Measurements from ENCODE around the gene CDKN1A.
A peak's percentile ranks its signal among the peaks of the same experiment; 100 is the strongest.

The CDKN1A gene

DNA sequence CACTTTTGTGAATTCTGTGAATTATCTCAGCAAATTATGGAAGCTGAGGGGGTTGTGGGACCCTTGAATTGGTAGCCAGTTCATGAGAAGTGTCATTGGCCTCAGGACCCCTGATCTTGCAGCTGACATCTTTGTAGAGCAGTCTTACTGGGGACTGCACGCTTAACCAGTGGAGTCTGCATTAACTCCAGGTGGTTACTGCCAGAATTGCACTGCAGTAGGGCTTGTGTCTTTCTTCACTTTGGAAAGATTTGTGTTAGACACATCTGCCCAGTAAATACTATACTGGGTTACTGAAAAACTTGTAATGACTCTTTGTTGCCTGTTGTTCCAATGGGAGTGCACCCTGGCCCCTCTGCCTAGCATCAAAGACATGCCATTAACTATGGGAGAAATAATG, 21.2 kb upstream of the CDKN1A start:
- no peak overlapping the region for H3K4me3 ChIP-seq (ENCODE audit: low read length in 2 of 2)
- no peaks in the 10 kb centered on the region for H3K36me3 ChIP-seq (ENCODE audit: control insufficient read depth in 2 of 2, insufficient read depth in 2 of 2, low read length in 2 of 2)
- H3K9ac ChIP-seq (ENCODE audit: low read length in 2 of 2): no peak overlapping the region
- peaks cover 3% of the 10 kb centered on the region in 2 donors for H3K27me3 ChIP-seq (ENCODE audit: control insufficient read depth in 1 of 2, insufficient read depth in 2 of 2, low read length in 2 of 2)
- no peak overlapping the region for H3K27ac ChIP-seq (ENCODE audit: low read length)
- H3K9me3 ChIP-seq (ENCODE audit: control insufficient read depth in 2 of 2, low read length in 2 of 2): no peaks in the 10 kb centered on the region
- peaks cover 11% of the 10 kb centered on the region for H3K4me1 ChIP-seq (ENCODE audit: control insufficient read depth, insufficient read depth, low read length)

DNA sequence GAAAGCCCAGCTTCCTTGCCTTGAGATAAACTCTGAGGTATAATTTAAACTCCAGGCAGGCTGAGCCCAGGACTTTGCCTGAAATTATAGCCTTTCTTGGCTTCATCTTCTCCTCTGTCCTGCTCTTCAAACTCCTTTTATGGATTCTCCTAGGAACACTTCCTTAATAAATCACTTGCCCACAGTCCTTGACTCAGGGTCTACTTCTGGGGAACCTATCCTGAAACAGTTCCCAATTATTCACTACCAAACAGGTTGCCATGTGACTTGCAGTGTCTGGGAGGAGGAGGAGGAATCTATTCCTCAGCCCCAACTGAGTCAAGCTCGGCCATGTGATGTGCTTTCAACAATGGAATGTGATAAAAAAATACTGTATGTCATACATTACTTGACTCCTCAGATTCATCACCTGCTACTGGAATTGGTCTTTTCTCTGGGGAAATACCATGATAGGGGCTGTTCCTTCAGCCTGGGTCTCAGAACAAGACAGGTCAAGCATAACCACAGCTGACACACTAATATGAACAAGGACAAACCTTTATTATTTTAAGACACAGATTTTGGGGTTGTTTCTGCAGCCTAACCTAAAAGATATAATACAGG, 20.5 kb upstream of the CDKN1A start:
- peaks cover 3% of the 10 kb centered on the region in 2 donors for H3K27me3 ChIP-seq (ENCODE audit: control insufficient read depth in 1 of 2, insufficient read depth in 2 of 2, low read length in 2 of 2)
- no peak overlapping the region for H3K9ac ChIP-seq (ENCODE audit: low read length in 2 of 2)
- no peaks in the 10 kb centered on the region for H3K9me3 ChIP-seq (ENCODE audit: control insufficient read depth in 2 of 2, low read length in 2 of 2)
- H3K4me1 ChIP-seq (ENCODE audit: control insufficient read depth, insufficient read depth, low read length): peaks cover 11% of the 10 kb centered on the region
- no peak overlapping the region for H3K4me3 ChIP-seq (ENCODE audit: low read length in 2 of 2)
- no peaks in the 10 kb centered on the region for H3K36me3 ChIP-seq (ENCODE audit: control insufficient read depth in 2 of 2, insufficient read depth in 2 of 2, low read length in 2 of 2)
- H3K27ac ChIP-seq (ENCODE audit: low read length): no peak overlapping the region

DNA sequence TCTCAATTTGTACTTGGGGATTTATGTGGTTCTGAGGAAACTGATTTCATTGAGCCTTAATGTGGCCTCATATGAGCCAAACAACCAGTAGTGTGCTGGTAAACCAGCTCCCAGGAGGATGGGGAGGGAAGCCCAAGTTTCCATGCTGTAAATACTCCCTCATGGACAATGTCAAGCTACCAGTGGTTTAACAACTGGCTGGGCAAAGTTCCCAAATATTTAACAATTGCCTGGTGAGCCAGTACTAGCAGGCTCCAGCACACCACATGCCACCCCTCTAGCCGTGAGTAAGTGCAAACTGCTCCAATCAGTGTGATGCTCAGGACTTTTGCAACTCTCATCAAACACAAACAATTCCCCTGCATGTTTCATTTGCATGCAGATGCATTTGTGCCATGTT, 19.2 kb upstream of the CDKN1A start:
- Histone ChIP-seq H3K27me3 (ENCODE audit: control insufficient read depth in 1 of 2, insufficient read depth in 2 of 2, low read length in 2 of 2) (peaks cover 3% of the 10 kb centered on the region in 2 donors), H3K4me1 (ENCODE audit: control insufficient read depth, insufficient read depth, low read length) (peaks cover 11% of the 10 kb centered on the region), H3K36me3 (ENCODE audit: control insufficient read depth in 2 of 2, insufficient read depth in 2 of 2, low read length in 2 of 2) (no peaks in the 10 kb centered on the region), H3K9ac (ENCODE audit: low read length in 2 of 2) (no peak overlapping the region), H3K9me3 (ENCODE audit: control insufficient read depth in 2 of 2, low read length in 2 of 2) (no peaks in the 10 kb centered on the region), H3K27ac (ENCODE audit: low read length) (no peak overlapping the region), H3K4me3 (ENCODE audit: low read length in 2 of 2) (no peak overlapping the region)

DNA sequence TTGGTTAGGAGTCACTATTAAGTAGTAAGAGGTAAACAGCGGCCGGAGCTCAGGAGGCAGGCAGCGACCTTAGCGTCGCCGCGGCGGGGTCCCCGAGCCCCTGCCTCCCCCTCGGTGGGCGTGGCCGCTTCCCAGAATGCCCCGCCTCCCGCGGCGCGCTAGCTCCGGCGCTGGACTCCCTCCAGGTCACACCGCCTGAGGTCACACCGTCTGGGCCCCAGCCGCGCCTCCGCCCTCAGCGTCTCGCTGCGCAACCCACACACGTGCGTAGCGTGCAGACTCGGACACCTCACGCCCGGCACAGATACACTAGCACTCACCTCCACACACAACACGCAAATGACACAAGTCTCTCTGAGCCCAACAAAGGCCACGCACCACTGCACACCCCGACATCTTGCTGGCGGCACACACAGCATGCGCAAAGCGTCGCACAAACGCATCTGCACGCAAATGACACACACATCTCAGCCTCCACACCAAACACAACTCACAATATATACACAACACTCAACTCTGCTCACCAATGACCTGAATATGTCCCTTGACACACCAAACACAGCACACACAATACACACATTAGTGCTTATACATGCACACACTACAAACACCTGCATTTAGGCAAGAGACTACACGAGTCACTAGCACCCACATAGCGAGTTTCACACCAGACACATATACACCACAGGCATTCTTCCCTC, 17.6 kb upstream of the CDKN1A start:
- H3K4me3 ChIP-seq (ENCODE audit: low read length in 2 of 2): peak overlapping the region in 1 of 2 donors; percentile 62
- peaks cover 11% of the 10 kb centered on the region for H3K4me1 ChIP-seq (ENCODE audit: control insufficient read depth, insufficient read depth, low read length)
- H3K27me3 ChIP-seq (ENCODE audit: control insufficient read depth in 1 of 2, insufficient read depth in 2 of 2, low read length in 2 of 2): peaks cover 0 to 3% of the 10 kb centered on the region in 2 donors
- H3K9ac ChIP-seq (ENCODE audit: low read length in 2 of 2): no peak overlapping the region
- H3K9me3 ChIP-seq (ENCODE audit: control insufficient read depth in 2 of 2, low read length in 2 of 2): no peaks in the 10 kb centered on the region
- H3K27ac ChIP-seq (ENCODE audit: low read length): no peak overlapping the region
- H3K36me3 ChIP-seq (ENCODE audit: control insufficient read depth in 2 of 2, insufficient read depth in 2 of 2, low read length in 2 of 2): no peaks in the 10 kb centered on the region

DNA sequence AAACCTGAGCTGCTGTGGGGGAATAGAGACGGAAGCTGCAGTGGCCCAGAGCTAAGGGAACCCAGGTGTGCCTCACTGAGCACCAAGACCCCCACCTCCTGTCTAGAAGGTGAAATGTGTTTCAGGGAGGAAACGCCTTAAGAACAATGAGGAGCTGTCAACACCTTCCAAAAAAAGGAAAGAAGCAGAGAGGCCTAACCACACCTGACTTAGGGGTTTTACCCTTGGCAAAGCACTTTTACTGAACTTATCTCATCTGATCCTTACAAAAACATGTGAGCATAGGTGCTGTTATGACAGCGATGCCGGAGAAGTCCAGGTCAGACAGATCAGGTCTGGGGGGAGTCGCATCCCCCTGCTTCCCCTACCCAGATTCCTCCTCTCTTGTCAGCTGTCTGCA, 16.1 kb upstream of the CDKN1A start:
- no peaks in the 10 kb centered on the region for H3K9me3 ChIP-seq (ENCODE audit: control insufficient read depth in 2 of 2, low read length in 2 of 2)
- H3K4me3 ChIP-seq (ENCODE audit: low read length in 2 of 2): no peak overlapping the region
- no peak overlapping the region for H3K9ac ChIP-seq (ENCODE audit: low read length in 2 of 2)
- H3K27me3 ChIP-seq (ENCODE audit: control insufficient read depth in 1 of 2, insufficient read depth in 2 of 2, low read length in 2 of 2): peaks cover 0 to 3% of the 10 kb centered on the region in 2 donors
- H3K36me3 ChIP-seq (ENCODE audit: control insufficient read depth in 2 of 2, insufficient read depth in 2 of 2, low read length in 2 of 2): no peaks in the 10 kb centered on the region
- no peak overlapping the region for H3K27ac ChIP-seq (ENCODE audit: low read length)
- H3K4me1 ChIP-seq (ENCODE audit: control insufficient read depth, insufficient read depth, low read length): peaks cover 11% of the 10 kb centered on the region

DNA sequence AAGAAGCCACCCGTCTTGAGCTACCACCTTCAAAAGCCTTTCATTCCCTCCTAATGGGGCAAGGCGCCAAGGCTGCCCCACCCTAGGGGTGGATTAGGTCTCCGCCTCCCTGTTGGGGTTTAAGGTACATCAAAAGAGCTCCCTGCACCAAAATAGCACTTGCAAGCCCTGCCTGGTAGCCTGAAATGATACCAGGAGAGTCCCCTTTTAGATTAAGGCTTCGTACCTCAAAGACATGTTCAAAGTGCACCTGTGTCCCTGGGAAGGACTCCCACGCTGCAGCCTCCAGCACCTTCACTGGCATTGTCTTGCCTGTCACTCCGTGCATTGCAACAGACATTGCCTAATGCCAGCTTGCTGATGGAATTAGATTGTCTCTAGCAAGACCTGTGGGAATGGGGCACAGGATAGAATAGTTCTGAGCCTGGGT, 15.7 kb upstream of the CDKN1A start:
- Histone ChIP-seq H3K27me3 (ENCODE audit: control insufficient read depth in 1 of 2, insufficient read depth in 2 of 2, low read length in 2 of 2) (peaks cover 0 to 3% of the 10 kb centered on the region in 2 donors), H3K9ac (ENCODE audit: low read length in 2 of 2) (no peak overlapping the region), H3K27ac (ENCODE audit: low read length) (no peak overlapping the region), H3K4me1 (ENCODE audit: control insufficient read depth, insufficient read depth, low read length) (peaks cover 8% of the 10 kb centered on the region), H3K9me3 (ENCODE audit: control insufficient read depth in 2 of 2, low read length in 2 of 2) (no peaks in the 10 kb centered on the region), H3K36me3 (ENCODE audit: control insufficient read depth in 2 of 2, insufficient read depth in 2 of 2, low read length in 2 of 2) (no peaks in the 10 kb centered on the region), H3K4me3 (ENCODE audit: low read length in 2 of 2) (no peak overlapping the region)

DNA sequence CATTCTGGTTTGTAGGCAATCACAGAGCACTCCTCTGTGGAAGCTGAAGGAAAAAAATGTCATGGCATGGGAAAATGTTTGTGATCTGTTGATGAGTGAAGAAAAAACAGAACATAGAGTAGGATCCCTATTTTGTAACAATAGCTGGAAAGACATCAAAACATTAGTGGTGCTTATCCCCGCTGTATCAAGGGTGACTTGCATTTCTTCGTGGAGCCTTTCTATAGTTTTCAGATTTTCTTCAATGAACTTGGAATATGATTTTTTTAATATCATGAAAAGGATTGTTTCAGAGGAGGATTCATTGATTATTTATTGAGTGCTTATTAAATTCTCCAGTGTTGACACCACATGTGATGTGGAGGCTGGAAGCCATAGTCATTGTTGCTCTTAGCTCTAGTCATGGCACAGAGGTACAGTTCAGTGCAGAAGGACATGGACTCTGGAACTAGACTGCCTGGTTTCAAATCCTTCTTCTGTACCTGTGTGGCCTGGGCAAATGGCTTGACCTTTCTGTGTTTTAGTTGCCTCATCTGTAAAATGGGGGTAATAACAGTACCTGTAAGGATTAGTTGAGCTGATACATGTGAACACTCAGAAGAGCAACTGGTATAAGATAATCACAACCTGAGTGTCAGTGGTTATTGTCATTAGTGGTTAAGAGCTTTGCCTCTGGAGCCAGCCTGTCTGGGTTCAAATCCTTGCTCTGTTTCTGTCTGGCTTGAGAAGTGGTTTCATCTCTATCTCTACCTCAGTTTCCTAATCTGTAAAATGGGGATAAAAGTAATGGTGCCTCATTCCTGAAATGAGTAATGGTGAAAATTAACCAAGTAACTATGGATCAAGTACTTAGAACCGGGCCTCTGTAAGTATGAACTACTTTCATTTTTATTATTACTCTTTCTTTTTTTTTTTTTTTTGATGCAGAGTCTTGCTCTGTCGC, 14.7 kb upstream of the CDKN1A start:
- Histone ChIP-seq H3K36me3 (ENCODE audit: control insufficient read depth in 2 of 2, insufficient read depth in 2 of 2, low read length in 2 of 2) (no peaks in the 10 kb centered on the region), H3K9me3 (ENCODE audit: control insufficient read depth in 2 of 2, low read length in 2 of 2) (no peaks in the 10 kb centered on the region), H3K4me3 (ENCODE audit: low read length in 2 of 2) (no peak overlapping the region), H3K4me1 (ENCODE audit: control insufficient read depth, insufficient read depth, low read length) (peaks cover 8% of the 10 kb centered on the region), H3K27ac (ENCODE audit: low read length) (no peak overlapping the region), H3K9ac (ENCODE audit: low read length in 2 of 2) (no peak overlapping the region), H3K27me3 (ENCODE audit: control insufficient read depth in 1 of 2, insufficient read depth in 2 of 2, low read length in 2 of 2) (peaks cover 0 to 3% of the 10 kb centered on the region in 2 donors)

DNA sequence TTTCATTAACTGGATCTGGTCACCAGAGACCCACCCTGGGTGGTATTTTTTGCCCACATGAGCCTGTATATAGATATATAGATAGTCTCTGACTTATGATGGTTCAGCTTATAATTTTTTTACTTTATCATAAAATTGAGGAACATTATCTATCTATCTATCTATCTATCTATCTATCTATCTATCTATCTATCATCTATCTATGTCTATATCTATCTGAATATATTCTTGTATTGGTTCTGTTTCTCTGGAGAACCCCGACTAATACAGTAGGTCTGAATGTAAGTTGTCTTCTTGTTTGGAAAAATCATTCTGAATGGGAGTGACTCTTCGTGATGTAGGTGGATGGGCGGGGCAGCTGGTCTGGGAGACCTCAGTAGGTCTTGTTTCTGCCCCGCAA, 13.3 kb upstream of the CDKN1A start:
- H3K4me3 ChIP-seq (ENCODE audit: low read length in 2 of 2): no peak overlapping the region
- no peak overlapping the region for H3K27ac ChIP-seq (ENCODE audit: low read length)
- H3K9me3 ChIP-seq (ENCODE audit: control insufficient read depth in 2 of 2, low read length in 2 of 2): no peaks in the 10 kb centered on the region
- H3K36me3 ChIP-seq (ENCODE audit: control insufficient read depth in 2 of 2, insufficient read depth in 2 of 2, low read length in 2 of 2): no peaks in the 10 kb centered on the region
- peaks cover 8% of the 10 kb centered on the region for H3K4me1 ChIP-seq (ENCODE audit: control insufficient read depth, insufficient read depth, low read length)
- H3K9ac ChIP-seq (ENCODE audit: low read length in 2 of 2): no peak overlapping the region
- H3K27me3 ChIP-seq (ENCODE audit: control insufficient read depth in 1 of 2, insufficient read depth in 2 of 2, low read length in 2 of 2): peaks cover 0 to 3% of the 10 kb centered on the region in 2 donors

DNA sequence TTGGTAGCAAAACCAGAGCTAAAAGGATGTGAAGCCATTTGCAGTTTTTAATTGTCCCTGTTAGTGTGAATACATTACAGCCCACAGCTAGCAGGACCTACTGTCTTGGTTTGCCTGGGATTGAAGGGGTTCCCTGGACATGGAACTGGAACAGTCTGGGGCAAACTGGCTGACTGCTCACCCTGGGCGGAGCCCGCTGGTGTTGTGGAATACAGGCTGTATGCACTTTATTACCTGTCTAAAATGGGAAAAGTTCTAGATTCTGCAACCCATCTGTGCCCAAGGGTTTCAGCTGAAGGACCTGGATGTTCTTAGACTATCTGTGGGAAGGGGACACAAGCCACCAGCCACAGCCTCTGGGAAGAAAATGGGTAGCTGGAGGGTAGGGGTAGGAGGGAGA, 12.2 kb upstream of the CDKN1A start:
- Histone ChIP-seq H3K4me3 (ENCODE audit: low read length in 2 of 2) (no peak overlapping the region), H3K4me1 (ENCODE audit: control insufficient read depth, insufficient read depth, low read length) (peaks cover under 1% of the 10 kb centered on the region), H3K9ac (ENCODE audit: low read length in 2 of 2) (no peak overlapping the region), H3K27ac (ENCODE audit: low read length) (no peak overlapping the region), H3K27me3 (ENCODE audit: control insufficient read depth in 1 of 2, insufficient read depth in 2 of 2, low read length in 2 of 2) (no peaks in the 10 kb centered on the region), H3K36me3 (ENCODE audit: control insufficient read depth in 2 of 2, insufficient read depth in 2 of 2, low read length in 2 of 2) (no peaks in the 10 kb centered on the region), H3K9me3 (ENCODE audit: control insufficient read depth in 2 of 2, low read length in 2 of 2) (peaks cover 0 to 3% of the 10 kb centered on the region in 2 donors)

DNA sequence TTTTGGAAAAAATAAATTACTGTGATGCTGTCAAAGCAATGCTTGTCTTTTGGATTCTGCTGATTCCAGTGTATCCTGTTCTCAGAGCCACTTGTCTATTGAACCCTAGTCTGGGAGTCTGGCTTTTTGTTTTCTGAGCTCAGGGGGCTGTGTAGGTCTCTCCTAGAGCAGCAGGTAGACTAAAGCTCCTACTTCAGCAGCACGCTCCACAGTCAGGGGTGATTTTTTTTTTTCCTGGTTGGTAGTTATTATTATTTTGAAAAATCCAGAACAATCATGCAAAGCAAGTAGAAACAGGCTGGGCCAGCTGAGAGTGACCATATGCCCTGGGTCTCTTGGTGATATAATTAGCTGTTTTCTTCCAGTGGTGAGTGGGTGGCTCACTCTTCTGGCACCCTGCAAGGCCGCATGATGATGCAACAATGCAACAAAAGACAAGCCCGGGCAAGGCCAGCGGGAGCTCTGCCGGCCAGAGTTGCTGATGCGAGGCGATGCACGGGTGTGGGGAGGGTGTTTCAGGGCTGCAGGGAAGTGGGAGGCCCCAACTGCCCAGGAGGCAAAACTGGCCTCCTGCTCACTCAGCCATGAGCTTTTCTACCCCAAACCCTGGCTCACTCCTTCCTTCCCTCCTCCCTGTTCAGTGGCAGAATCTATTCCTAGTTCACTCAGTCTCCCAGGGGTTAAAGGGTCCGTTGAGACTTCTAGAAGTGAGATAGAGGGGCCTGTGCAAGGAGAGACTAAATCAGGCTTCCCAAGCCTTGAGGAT, 11.5 kb upstream of the CDKN1A start:
- Histone ChIP-seq H3K27me3 (ENCODE audit: control insufficient read depth in 1 of 2, insufficient read depth in 2 of 2, low read length in 2 of 2) (no peaks in the 10 kb centered on the region), H3K9me3 (ENCODE audit: control insufficient read depth in 2 of 2, low read length in 2 of 2) (peaks cover 0 to 3% of the 10 kb centered on the region in 2 donors), H3K9ac (ENCODE audit: low read length in 2 of 2) (no peak overlapping the region), H3K4me1 (ENCODE audit: control insufficient read depth, insufficient read depth, low read length) (no peaks in the 10 kb centered on the region), H3K4me3 (ENCODE audit: low read length in 2 of 2) (no peak overlapping the region), H3K27ac (ENCODE audit: low read length) (no peak overlapping the region), H3K36me3 (ENCODE audit: control insufficient read depth in 2 of 2, insufficient read depth in 2 of 2, low read length in 2 of 2) (no peaks in the 10 kb centered on the region)

All from stomach smooth muscle (tissue), 2 donors.